GM21529 (cell line): ENCODE data around the gene OR10G2.
"Not testable (repeated sequence)": the region's sequence is repeated elsewhere in the genome, so short reads cannot be mapped to it uniquely, and the experiment has no call there.

Experiments
- ATAC-seq: cut with Tn5 transposase; IDR thresholded peaks from one replicate; pipeline ENCODE4 v1.9.1; 2021; ENCODE audit not compliant: unreplicated experiment

The OR10G2 gene

GRCh38 chr14:21634840-21635239 lies at the start of gene OR10G2:
OR10G2 (minus strand) TSS chr14:21634940; CDS start chr14:21634842, 98 bp downstream.
- no peak for ATAC-seq

DNA sequence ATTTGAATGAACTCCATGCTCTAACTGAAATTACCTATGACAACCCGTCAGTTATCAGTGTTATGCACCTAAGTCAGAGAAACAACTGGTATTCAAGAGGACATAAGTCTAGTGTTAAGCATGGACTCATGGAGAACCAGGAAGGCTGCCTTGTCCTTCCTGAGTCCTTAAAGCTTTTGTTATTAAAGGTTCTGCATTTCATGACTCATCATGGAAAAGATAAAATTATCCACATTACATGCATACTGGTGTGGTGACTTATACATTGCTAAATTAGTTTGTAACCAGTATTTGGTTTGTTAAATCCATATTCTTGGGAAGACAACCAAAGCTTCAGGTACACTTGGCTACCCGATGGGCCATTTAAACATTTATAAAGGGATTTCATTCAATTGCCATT lies 45.3 kb upstream of the OR10G2 start:
- no peak for ATAC-seq

GRCh38 chr14:21675566-21675965 lies 40.8 kb upstream of the OR10G2 start:
- no peak for ATAC-seq

DNA sequence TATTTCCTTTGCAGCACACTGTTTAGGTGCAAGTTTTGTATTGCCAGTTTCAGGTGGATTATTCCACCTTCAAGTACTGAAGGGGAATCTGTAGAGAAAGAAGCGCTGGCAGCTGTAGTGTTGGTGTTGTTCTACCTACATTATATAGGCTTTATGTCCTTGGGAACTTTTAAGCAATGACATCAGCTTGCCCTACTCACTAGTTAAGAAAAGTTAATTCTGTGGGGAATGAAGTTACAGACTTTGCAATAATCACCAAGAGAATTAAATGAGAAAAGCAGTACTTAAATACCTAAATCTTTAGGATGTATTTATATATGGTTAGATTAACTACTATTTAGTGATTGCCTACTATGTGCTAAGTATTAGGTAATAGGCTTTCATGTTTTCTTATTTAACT lies 39.0 kb upstream of the OR10G2 start, which contains the start of gene OR4E1:
Gene OR4E1, minus strand, starts transcription at position 101 of the 400 bp plus-strand sequence. CDS start 2,883 bp downstream, outside the sequence.
- ATAC-seq: no peak

GRCh38 chr14:21672116-21672515 lies 37.4 kb upstream of the OR10G2 start:
- no peak for ATAC-seq

- ATAC-seq: no peak
These were observed 36.6 kb upstream of the OR10G2 start for GRCh38 chr14:21671371-21671770.

- ATAC-seq: no peak
These were observed 34.5 kb upstream of the OR10G2 start for GRCh38 chr14:21669284-21669683.

DNA sequence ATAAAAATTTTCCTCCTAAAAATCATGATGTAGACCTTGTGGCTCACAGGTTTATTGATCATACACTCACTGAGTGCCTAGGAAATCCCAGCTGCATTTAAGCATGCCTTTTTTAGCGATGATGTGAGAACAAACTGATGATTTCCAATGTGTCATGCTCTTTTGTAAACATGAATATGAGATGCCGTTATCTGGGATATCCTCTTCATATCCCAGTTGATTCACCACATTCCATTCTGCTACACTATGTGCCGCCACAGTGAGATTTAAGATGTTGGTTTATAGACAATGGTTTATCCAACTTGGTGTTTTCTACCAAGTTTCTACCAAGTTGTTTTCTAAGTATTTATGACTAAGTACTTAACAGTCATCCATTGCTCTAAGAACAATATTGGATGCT lies 33.6 kb upstream of the OR10G2 start:
- ATAC-seq: no peak

- ATAC-seq: no peak
These were observed 22.2 kb upstream of the OR10G2 start for GRCh38 chr14:21656980-21657379.

DNA sequence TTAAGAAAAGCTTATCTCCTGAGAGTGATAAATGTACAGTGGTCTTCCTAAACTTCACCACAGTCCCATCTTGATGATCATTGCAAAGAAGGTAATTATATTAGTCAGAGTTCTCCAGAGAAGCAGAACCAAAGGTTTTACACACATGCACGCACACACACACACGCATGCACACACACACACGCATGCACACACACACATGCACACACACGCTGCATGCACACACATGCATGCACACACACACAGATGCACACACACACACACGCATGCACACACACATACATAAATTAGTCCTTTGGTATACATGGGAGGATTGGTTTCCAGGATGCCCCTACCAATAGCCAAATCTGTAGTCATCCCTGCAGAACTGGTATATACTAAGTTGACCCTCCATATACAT lies 19.5 kb upstream of the OR10G2 start:
- ATAC-seq: no peak

DNA sequence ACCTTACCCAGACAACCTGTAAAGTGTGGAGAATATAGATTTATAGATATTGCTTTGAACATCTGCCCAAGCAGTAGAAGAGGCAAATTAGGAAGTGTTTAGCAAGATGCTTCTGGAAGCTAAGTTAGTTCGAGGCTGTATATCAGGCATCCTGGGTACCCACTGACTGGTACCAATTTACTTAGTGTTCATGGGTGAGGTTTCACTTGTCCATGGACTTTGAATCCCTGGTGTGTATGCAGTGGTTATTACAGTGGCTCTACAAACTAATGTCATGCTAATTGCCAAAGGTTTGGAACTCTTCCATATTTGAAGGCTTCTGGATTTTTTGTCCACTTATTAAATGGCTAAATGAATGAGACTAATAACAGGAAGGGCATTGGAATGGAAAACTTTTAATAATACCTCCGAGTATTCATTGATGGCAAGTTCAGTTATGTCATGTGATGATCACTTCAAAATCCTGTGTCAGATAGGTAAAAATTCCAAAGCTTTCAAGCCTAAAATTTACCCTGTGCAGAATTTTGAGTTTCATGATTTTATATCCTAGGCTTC lies 18.7 kb upstream of the OR10G2 start, which contains the start of gene OR4E2:
Gene OR4E2, plus strand, starts transcription at position 505 of the 555 bp plus-strand sequence. CDS start 11,248 bp downstream, outside the sequence.
- no peak for ATAC-seq

- ATAC-seq: no peak
These were observed 17.6 kb upstream of the OR10G2 start for GRCh38 chr14:21652209-21652808.

DNA sequence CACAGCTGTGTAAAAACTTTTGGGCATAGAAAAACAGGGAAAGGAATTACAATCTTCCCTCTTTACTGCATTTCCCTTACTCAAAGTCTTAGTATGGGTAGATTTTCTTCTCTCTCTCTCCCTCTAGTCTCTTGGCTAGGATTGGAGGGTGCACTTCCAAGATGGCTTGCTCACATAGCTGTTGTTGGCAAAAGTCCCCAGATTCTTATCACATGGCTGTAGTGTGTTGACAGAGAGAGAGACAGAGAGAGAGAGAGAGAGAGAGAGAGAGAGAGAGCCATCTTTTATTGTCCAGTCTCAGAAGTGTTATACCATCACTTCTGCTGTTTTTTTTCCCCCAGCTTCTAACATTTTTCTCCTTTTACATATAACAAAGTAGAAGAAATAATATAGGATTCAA lies 12.6 kb upstream of the OR10G2 start:
- no peak for ATAC-seq

DNA sequence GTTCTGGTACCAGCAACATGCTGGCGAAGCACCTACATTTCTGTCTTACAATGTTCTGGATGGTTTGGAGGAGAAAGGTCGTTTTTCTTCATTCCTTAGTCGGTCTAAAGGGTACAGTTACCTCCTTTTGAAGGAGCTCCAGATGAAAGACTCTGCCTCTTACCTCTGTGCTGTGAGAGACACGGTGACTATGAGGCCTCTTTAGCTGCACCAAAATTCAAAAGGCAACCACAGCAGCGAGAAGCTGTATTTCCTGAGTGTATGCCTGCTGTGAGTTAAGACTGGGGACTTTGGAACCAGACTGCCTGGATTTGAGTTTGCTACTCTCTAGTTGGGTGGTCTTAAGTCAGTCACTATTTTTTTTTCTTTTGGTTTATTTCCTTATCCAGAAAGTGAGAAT lies 8.7 kb upstream of the OR10G2 start:
- ATAC-seq: no peak

GRCh38 chr14:21642683-21643082 lies 7.9 kb upstream of the OR10G2 start:
- no peak for ATAC-seq

DNA sequence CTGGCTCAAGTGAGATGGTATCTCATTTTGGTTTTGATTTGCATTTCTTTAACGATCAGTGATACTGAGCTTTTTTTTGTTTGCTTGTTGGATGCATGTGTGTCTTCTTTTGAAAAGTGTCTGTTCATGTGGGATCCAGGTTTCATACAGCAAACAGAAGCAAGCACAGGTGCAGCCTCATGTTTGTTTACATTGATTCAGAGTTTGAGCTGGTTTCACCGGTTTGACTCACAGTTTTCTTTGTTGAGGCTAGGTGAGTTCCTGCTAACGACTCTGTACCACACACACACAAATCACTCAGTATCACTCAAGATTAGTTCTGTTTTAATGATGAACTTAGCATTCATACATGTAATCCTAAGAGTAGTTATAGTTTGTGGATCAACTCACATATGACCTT lies 3.7 kb downstream of the OR10G2 start:
- ATAC-seq: no peak

GRCh38 chr14:21630503-21630902 lies 4.2 kb downstream of the OR10G2 start:
- ATAC-seq: not testable (repeated sequence)

DNA sequence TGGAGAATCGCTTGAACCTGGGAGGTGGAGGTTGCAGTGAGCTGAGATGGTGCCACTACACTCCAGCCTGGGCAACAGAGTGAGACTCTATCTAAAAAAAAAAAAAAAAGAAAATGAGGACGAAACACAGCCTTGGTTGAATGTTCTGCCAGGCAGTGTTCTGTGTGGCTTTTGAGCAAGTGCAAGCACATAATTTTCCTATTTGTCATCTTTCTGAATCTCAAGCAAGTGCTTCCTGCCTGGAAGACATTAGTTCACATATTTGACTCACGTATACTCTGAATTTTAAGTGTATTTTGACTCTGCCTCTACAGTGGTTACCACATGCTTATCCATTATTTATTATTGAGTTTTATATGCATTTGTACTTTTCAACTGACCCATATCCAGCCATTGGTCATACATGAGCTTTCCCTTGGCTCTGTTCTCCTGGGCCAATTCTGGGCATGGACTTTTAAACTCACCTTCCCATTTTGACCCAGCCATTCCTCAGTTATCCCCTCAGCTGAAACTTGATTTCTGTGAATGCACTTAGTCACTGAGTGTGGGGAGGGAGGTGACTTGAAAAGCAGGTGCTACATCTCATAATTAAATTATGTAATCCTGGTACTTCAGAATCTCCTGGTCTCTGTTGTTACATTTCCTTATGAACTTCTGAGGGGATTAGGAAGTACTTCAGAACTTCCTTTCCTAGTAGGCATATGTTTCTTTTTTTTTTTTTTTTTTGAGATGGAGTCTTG lies 8.1 kb downstream of the OR10G2 start:
- ATAC-seq: no peak

GRCh38 chr14:21617614-21618013 lies 17.1 kb downstream of the OR10G2 start:
- no peak for ATAC-seq

GRCh38 chr14:21614240-21614639 lies 20.5 kb downstream of the OR10G2 start:
- ATAC-seq: no peak

DNA sequence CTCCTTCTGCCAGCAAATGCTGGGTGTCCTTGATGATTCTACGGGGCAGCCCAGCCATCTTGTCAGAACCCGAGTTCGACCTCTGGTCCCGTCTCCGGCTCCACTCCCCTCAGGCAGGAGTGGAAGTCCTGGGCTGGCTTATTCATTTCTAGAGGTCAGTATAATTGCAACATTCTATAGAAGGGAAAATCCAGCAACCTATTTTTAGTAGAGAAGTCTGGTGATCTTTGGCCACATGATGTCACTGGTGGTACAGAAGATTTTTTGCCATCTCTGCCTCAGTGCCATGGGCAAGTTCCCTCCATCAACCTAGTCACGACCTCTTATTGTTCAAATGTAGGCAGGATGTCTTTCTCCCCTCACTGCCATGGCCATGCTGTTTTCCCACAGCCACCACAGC lies 22.4 kb downstream of the OR10G2 start:
- no peak for ATAC-seq

- ATAC-seq: not testable (repeated sequence)
These were observed 32.6 kb downstream of the OR10G2 start for GRCh38 chr14:21602181-21602580.
